GM19467 (cell line): ENCODE data around the gene LDAH.

Experiments
- ATAC-seq: cut with Tn5 transposase; IDR thresholded peaks from one replicate; pipeline ENCODE4 v1.9.1; 2021; ENCODE audit warnings: mild to moderate bottlenecking, moderate library complexity; ENCODE audit not compliant: unreplicated experiment

Gene LDAH

DNA sequence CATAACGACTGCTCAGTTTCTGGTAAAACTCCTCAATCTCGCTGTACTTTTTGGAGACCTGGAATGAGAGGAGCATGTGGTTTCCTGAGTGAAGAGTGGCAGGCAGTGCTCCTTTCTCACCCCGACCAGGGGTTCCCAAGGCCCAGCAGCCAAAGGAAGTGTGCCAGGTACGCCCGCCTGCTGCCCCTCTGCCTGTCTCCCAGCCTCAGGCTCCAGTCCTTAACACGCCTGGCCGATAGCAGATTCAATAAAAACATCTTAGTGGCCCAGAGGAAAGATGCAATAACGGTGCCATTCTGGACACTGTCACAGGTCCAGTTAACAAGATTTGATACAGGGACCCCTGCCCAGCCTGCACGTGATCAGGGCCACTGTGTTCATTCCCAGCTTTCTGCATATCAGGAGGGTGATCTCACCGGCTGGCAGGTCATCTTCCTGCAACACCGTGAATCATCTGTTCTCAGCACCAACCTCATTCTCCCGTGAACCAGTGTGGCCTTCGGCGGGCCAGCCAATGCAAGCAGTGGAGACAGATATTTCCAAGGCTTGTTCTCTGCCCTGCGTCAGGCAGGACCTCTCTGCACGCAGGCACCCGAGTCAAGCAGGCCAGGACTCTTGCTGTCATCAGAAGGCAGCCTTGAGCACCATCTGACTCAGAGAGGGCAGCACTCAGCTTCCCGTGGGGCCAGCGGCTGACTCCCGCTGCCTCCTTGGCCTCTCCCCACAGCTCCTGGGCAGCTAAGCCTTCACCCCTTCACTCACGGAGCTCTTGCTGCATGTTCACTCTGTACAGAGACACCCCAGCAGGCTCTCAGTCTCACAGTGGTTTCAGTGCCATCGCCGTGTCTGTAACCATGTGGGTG is 181.5 kb downstream of the LDAH start:
- ATAC-seq, result no peak

DNA sequence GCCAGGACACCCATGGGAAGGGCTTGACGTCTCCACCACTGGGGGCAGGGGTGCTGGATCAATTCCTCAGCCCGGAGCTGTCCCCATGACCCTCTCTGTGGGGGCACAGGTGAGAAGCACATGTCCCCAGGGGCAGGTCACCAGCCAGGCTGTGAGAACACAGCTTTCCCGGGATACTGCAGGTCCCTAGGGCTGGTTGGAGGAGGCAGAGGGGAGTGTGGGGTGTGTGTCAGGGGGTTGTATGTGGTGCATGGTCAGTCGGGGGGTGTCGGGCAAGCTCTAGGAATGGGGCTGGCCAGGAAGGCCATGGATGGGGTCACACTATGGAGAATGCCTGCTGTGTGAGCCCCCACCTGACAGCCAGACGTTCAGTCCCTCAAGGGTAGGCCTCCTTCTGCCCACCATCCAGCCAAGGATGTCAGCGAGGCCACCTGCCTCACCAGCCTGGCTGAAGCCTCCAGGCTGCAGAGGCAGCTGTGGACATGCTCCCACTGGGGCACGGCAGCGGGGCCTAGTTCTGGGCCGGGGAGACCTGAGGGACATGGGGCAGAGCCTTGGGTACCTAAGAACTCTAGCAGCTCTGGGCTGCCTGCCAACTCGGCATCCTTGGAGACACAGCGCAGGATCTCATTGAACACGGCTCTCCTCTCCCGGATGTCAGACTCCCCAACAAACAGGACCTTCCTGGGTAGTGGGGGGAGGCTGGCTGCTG is 182.3 kb downstream of the LDAH start:
- ATAC-seq, result no peak

DNA sequence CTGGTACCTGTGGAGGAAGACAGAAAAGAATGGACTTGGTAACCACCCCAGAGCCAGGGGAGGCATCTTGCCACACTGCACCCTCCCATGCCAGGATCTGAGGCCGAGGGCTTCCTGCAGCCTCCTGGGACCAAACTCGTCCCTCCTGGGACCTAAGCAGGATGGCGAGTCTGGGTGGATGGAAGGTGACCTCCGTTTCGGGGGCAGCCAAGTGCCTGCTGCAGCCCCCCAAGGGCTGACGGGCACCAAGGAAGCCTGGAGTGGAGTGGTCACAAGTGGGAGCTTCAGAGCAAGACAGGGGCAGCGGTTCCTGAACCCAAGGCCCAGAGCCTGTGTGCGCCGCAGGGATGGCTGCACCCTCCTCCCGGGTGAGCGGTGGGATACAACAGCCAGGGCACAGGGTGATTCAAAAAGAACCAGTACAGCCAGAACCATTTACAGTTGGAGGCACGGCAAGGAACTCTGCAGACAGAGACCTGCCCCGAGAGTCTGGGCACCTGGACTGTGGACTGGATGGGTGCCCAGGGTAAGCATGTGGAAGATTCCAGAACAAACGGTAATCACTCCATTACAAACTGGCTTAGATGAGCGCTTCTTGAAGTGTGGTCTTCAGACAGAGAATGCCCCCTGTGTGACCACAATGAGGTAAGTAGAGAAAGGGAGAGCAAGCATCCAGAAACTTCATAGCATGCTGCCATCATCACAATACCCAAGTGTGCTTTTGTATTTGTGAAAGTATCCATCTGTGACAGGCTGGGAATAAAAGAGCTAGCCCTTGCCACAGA is 184.1 kb downstream of the LDAH start:
- ATAC-seq, result no peak

GRCh38 chr2:20638014-20638413 is 184.9 kb downstream of the LDAH start:
- ATAC-seq, result no peak

DNA sequence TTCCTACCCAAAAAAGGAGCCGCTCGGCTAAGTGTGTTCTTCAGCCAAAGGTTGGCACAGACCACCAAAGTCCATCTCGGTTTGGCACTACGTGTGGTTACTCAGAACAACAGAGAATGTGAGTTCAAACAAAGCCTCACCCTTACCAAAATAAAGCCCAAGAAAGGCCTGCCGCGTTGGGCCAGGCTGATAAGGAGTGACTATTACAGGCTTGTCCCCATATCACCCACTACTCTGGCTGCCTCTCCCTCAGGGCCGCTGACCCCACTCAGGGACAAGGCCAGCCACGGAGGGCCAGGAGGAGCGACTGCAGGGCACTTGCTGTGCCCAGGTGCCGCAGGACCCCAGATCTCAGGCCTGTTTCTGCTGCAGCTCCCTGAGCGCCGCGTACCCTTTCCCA is 185.8 kb downstream of the LDAH start:
- ATAC-seq, result no peak

DNA sequence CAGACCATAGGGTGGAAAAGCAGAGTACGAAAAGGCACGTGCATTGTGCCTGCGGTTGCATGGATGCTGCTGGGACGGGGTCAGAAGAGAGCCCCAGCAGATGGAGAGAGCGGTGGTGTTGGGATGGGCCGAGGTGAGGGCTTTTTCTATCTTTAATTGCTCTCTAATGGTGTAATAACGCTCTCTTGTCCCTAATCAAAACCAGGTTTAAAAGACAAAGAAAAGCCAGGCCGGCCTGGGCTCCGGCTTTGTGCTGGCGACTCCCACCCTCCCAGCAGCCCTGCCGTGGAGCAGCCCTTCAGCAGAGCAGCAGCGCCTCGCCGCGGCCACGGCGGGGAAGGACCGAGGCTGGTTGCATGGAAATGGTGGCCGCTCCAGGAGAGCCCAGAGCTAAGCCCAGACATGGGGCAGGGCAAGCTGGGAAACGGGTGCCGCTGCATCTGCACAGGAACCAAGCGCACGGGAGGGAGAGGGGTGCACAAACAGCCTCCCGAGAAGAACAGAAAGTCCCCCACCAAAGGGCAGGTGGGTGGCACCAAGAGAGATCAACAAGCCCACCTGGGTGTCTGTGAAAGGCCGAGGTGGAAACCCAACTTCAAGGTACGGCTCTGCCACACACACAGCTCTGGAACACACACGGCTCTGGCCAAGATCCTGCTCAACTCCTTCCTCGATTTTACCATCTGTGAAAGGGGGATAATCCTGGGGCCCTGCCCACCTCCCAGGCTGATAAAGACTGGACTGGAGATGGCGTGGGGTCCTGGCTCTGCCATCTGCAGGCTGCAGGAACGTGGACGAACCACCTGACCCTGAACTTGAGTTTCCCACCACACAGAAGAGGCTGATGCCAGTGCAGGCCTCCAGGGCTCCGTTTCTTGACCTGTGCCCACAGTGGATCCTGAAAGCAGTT is 187.0 kb downstream of the LDAH start:
- peak; percentile 85 for ATAC-seq

DNA sequence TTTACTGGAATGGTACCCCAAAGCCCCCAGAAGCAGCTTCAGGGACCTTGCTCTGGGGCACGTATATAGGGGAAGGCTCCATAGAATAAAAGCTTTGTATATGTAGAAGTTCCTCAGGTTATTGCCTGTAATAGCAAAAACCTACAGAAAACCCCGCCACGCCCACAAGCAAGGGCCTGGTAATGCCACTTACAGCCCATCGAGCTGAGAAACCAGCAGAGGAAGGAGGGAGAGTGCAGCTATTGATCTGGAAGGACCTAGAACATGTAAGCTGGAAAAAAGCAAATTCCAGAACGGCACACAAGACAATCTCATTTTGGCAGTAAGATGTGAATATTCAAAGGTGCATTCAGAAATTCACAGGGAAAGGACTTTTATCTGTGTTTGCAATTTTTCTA is 187.8 kb downstream of the LDAH start:
- ATAC-seq, result no peak

- ATAC-seq, result no peak
Measured at GRCh38 chr2:20634507-20635112, 188.3 kb downstream of the LDAH start.
